SK-N-SH (cell line): ENCODE measurements around the gene MX1.

Experiments used
- CTCF ChIP-seq: fragments of 200-600 bp; sonication (generic); IDR thresholded peaks from 2 replicates; pipeline ENCODE4 v1.6.1; 2017; ENCODE audit warnings: antibody characterized with exemption, mild to moderate bottlenecking, moderate library complexity
- EP300 ChIP-seq, 2 experiments: IDR thresholded peaks; 2 replicates each; pipeline versions ENCODE4 v1.4.0 to v1.6.1; 2012; ENCODE audit warnings: borderline replicate concordance in 1 of 2, low read depth in 1 of 2, low read length in 1 of 2
- EZH2phosphoT487 ChIP-seq: fragments of 200-600 bp; sonication (generic); IDR thresholded peaks from 2 replicates; pipeline ENCODE4 v1.6.1; 2017; ENCODE audit warnings: low read depth, mixed run types, mild to moderate bottlenecking, antibody characterized with exemption, moderate library complexity, borderline replicate concordance
- FOSL2 ChIP-seq: IDR thresholded peaks from 2 replicates; pipeline ENCODE4 v1.4.0; 2012; ENCODE audit warnings: low read depth, mild to moderate bottlenecking, moderate library complexity, borderline replicate concordance
- JUND ChIP-seq: IDR thresholded peaks from 2 replicates; pipeline ENCODE4 v1.4.0; 2012
- MEF2A ChIP-seq: IDR thresholded peaks from 2 replicates; pipeline ENCODE4 v1.4.0; 2012; ENCODE audit warnings: low read depth, borderline replicate concordance
- MXI1 ChIP-seq: IDR thresholded peaks from 2 replicates; pipeline ENCODE4 v1.6.1; 2012; ENCODE audit warnings: mild to moderate bottlenecking, low read depth, low read length, improper control_type of control experiment
- PBX3 ChIP-seq: IDR thresholded peaks from 2 replicates; pipeline ENCODE4; 2012
- POLR2AphosphoS5 ChIP-seq: IDR thresholded peaks from 2 replicates; pipeline ENCODE4 v1.6.1; 2012; ENCODE audit warnings: low read depth, low read length
- REST ChIP-seq: IDR thresholded peaks from 2 replicates; pipeline ENCODE4 v1.6.1; 2012; ENCODE audit warnings: mild to moderate bottlenecking, low read depth, low read length, moderate library complexity
- SIN3A ChIP-seq: IDR thresholded peaks from 2 replicates; pipeline ENCODE4 v1.6.1; 2012; ENCODE audit warnings: low read depth, mild to moderate bottlenecking, low read length, moderate library complexity, borderline replicate concordance
- TCF12 ChIP-seq: IDR thresholded peaks from 2 replicates; pipeline ENCODE4 v1.4.0; 2012

GRCh38 chr21:41418393-41418792 is 7.6 kb upstream of the MX1 start:
- no peak for TF ChIP-seq CTCF
- TF ChIP-seq POLR2AphosphoS5: no peak
- no peak for TF ChIP-seq MEF2A
- no peak for TF ChIP-seq FOSL2
- TF ChIP-seq SIN3A: no peak
- no peak for TF ChIP-seq EP300 (IDR thresholded peaks at IDR 0.05; ENCODE audit: borderline replicate concordance in 1 of 2, low read depth in 1 of 2, low read length in 1 of 2)
- no peak for TF ChIP-seq PBX3
- TF ChIP-seq MXI1: no peak
- no peak for TF ChIP-seq EZH2phosphoT487
- no peak for TF ChIP-seq TCF12
- TF ChIP-seq REST: no peak
- no peak for TF ChIP-seq JUND
